GM21381 (cell line): Measurements from ENCODE around the gene TUFT1.

Source experiments
- ATAC-seq: cut with Tn5 transposase; IDR thresholded peaks from one replicate; pipeline ENCODE4 v1.9.1; 2021; ENCODE audit warnings: mild to moderate bottlenecking, moderate library complexity; ENCODE audit not compliant: unreplicated experiment

TUFT1 gene, protein sequence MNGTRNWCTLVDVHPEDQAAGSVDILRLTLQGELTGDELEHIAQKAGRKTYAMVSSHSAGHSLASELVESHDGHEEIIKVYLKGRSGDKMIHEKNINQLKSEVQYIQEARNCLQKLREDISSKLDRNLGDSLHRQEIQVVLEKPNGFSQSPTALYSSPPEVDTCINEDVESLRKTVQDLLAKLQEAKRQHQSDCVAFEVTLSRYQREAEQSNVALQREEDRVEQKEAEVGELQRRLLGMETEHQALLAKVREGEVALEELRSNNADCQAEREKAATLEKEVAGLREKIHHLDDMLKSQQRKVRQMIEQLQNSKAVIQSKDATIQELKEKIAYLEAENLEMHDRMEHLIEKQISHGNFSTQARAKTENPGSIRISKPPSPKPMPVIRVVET

DNA sequence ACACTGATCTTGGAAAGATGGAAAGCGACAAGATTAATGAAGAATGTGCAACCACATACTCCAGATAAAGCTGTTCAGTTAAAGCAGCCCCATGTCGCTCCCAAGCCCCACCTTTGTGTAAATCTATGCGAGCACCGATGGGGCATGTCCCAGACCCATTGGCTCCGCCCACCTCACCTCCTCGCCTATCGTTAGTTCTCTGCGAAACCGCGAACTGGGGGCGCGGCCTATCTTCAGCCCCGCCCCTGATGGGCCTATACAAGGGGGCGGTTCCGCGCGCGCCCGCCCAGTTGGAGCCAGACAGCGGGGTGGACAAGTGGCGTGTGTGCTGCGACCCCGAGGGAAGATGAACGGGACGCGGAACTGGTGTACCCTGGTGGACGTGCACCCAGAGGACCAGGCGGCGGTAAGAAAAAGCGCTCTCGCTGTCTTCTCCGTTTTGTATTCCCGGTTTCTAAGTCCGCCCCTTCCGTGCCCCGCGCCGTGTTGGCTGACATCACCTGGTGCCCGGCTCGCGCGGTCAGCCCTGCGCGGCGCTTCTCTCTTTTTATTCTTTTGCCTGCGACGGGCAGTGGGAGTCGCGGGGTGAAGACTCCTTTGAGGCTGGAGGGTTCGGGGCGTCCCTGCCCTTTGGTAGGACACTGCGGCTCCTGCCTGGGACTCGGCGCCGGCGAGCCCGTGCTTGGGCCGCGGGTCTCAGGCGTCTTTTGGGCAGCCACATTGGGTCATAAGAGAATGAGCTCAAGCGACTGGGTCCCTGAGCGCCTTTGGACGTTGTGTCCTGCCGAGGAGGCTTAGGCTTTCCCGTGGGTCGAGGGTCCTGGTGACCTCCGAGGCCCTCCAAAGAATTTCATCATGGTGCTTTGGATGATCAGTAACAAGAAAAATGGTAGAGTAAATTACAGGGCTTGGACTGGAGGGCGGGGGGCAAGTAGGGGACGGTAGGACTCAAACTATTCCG, at the start of gene TUFT1:
TSS of gene TUFT1 (plus strand) at position 289 of the 961 bp plus-strand sequence. CDS start at position 347, 58 bp downstream.
- peak; percentile 90 for ATAC-seq

GRCh38 chr1:151491641-151492040, 48.5 kb upstream of the TUFT1 start:
- ATAC-seq: no peak

- no peak for ATAC-seq
Measured at GRCh38 chr1:151492120-151492519, 48.0 kb upstream of the TUFT1 start.

DNA sequence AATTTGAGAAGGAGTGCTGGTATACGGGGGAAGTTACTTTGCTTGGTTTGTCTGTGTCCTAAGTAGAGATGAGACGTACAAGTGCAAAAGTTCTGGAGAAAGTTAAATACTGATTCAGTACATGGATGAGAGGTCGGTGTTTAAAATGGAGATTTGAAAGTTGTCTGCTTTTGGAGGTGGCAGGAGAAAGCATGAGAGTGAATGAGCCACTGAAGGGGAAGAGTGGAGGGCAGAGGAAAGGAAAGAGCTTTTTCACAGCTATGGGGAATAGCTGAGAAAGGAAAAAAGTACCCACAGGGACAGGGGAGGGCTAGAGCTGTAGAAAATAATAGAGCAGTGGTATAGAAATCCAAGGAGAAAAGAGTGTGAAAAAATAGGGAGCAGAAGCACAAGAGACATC, 47.1 kb upstream of the TUFT1 start:
- ATAC-seq: no peak

DNA sequence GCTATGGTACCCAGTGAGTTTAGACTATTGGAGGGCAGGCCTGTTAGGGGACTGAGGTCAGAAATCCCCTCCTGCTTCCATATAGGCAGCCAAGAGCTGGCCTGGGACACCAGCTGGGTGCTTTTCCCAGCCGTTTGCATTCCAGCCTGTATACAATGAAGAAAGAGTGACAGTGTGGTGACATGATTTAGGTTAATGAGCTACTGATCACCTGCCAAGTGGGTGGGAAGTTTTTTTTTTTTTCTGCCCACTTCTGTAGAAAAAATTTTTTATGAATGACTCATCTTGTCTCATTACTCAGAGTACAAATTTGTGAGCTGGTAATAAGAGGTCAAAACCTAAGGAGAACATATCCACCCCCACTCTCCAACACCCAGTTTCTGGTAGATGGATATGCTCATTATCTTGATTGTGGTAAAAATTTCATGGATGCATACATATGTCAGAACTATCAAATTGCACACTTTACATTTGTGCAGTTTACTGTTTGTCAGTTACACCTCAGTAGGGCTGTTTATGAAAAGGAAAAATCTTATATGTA, 45.3 kb upstream of the TUFT1 start:
- no peak for ATAC-seq

DNA sequence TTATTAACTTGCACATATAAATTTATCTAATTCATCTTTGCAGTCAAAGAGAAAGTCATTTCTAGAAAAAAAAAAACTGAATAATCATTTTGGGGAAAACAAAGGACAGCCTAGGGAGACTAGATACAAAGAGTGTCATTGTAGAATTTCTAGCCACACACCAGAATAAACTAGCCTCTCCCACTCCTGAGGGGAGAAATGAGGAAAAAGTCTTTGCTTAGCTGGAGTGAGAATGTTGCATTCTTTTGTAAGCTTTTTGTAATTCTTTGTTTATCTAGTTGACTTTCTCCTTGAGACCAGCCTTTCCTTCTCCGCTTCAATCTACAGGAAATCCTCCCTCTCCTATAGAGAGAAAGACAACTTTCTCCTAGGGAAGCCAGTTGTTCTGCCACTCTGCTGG, 44.8 kb upstream of the TUFT1 start:
- no peak for ATAC-seq

DNA sequence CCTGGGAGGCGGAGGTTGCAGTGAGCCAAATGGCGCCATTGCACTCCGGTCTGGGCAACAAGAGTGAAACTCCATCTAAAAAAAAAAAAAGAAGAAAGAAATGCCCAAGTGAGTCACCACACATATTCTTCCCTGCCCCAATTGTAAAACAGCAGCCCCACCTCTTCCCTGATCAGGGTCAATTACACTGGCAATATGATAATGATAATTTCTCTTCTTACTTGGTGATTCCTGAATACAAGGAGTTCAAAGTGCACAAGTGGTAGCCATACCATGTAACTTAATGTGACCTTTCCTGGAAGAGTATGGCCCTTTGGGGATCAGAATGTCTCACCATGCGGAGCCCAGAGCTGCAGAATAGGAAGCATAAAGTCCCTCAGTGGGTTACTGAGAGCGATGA, 40.7 kb upstream of the TUFT1 start:
- ATAC-seq: no peak

DNA sequence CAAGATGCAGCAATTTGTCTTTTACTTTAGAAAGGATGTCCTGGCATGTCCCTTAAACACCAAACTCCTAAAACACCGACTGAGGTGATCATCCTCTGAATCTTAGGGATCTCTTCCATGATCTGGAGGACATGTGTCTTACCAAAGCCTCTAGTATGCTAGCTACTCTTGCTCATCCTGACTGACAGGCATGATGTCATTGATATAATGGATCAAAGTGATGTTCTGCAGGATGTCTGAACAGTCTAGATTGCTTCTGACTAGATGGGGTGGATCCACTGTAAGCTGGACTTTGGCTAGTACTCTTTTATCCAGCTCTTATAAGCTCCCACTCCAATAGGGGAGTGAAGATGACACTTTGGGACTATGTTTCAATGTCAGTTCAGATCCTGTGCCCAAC, 40.2 kb upstream of the TUFT1 start:
- ATAC-seq: no peak

- no peak for ATAC-seq
Measured at GRCh38 chr1:151501474-151501873, 38.6 kb upstream of the TUFT1 start.

DNA sequence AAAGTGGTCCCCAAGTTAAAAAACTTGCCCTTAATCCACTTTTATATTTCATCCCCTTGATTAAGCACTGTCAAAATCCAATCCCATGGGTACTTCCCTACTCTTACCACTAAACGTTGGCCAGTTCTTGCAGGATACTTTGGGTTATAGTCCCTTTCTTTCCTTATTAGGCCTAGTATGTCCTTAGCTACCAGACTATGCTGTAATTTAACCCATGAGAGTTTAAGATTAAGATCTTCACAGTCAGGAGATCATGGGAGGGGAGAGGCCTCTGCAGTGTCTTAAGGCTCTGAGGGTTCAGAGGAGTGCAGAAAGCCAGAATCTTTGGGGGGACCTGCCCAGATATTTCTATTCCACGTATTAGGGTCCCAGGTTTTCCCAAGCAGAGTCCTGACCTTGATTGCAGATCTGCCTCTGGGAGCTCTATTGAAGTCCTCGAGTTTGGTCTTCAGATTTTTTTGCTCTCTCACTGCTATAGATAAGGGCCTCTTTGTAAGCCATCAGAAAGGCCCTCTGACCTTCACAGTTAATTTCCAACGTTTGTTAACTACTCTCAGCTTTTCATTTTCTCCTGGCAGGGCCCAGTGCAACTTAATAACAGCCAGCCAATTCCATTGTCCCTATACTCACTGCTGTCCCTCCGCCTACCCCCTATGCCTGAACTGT, 37.9 kb upstream of the TUFT1 start:
- no peak for ATAC-seq

GRCh38 chr1:151502859-151503780, 37.0 kb upstream of the TUFT1 start:
- ATAC-seq: no peak

GRCh38 chr1:151504252-151504651, 35.9 kb upstream of the TUFT1 start:
- no peak for ATAC-seq

GRCh38 chr1:151504759-151505158, 35.4 kb upstream of the TUFT1 start:
- ATAC-seq: no peak

- no peak for ATAC-seq
Measured at GRCh38 chr1:151508833-151509232, 31.3 kb upstream of the TUFT1 start.

GRCh38 chr1:151509350-151510019, 30.6 kb upstream of the TUFT1 start:
- ATAC-seq: no peak

DNA sequence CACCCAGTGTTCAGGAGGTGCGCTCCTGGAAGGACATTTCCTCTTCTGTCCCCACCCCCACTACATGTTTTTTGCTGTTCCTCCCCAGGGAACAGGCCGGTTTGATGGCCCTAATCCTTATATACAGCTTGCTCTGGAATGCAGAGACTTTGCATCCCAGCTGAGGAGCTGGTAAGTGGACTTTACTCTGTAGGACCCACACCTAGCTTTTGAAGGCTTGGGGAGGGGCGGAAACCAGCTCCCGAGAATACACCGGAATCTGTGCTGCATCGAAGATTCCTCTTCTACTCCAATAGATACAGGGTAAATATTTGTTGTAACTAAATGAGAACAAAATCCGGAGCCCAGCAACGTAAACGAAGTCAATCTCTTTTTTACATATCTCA, 30.1 kb upstream of the TUFT1 start:
- ATAC-seq: no peak

DNA sequence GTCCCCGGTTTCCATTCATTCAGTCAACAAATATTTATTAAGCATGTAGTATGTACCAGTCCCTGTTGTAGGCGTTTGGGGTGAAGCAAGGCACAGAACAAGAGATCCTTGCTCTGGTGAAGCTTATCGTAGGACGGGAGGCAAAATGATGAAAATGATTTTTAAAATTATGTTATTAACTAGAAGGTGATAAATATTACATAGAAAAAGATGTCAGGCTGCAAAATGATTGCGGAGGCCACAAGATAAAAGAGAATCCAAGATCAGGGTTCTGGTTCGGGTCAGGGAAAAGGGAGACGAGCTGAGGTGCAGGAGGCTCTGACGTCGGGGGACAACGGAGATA, 29.5 kb upstream of the TUFT1 start:
- ATAC-seq: no peak

DNA sequence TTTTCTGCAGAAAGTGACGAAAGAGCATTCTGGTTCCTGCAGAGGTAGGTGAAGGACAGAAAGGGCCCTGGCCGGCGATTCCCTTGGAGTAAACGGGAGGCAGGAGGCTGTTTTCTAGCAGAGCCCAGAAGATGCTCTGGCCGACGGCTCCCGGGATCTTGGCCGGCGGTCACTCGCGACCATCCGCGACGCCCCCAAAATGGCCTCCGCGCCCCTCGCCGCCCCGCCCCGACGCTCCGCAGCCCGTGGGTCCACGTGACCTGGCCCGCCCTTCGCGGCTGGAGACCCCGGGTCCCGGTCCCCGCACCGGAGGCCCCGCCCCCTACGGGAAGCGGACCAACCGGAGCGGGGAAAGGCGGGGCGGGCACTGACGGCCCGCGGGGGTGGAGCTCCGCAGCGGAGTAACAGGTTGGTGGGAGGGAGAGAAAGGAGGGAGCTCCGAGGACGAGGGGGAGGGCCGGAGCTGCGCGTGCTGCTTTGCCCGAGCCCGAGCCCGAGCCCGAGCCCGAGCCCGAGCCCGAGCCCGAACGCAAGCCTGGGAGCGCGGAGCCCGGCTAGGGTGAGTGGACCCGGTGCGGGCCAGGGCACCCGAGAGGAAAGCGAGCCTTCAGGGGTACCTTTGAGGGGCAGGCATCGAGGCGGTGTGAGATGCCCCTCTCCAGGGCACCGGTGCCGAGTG, 29.0 kb upstream of the TUFT1 start, which contains the start of gene CGN:
TSS of gene CGN (plus strand) at position 431 of the 679 bp plus-strand sequence. CDS start 7,133 bp downstream, outside the sequence.
- peak; percentile 86 for ATAC-seq
